ENCODE measurements around the gene ZNF276. TPM values are rescaled to one million over a fixed set of nuclear protein-coding genes. Genes with fewer than 3 reads are reported as not detected.
A peak's percentile ranks its signal among the peaks of the same experiment; 100 is the strongest.

ZNF276 gene
- total and polyA plus RNA-seq, 11 donors = 9.4 to 19.9 (median 12.7) TPM

DNA sequence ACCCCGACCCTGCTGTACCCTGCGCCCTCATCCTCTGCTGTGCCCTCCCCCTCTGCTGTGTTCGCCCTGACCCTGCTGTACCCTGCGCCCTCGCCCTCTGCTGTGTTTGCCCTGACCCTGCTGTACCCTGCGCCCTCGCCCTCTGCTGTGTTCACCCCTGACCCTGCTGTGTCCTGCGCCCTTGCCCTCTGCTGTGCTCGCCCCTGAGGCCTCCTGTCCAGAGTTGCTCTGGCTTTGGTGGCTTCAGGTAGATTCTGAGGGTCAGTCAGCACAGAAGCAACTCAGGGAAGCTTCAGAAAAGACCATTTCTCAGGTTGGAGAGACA, 11.5 kb downstream of the ZNF276 start:
- Histone ChIP-seq H3K4me3 (no peak overlapping the region), H3K36me3 (peaks cover 4 to 97% (median 93%) of the 10 kb centered on the region in 9 donors), H3K9me3 (no peaks in the 10 kb centered on the region), H3K4me1 (peaks cover 0 to 4% (median 0%) of the 10 kb centered on the region in 12 donors), H3K27me3 (no peaks in the 10 kb centered on the region), H3K27ac (no peak overlapping the region)
- intact Hi-C loops (cut with DNase I) = no loop called here
- 92 to 96% (median 96%) methylated on average over 9 of the region's 9 CpGs for WGBS, 4 donors
- TF ChIP-seq POLR2A (IDR thresholded peaks at IDR 0.05) = no peak
- TF ChIP-seq, protein P1, sequence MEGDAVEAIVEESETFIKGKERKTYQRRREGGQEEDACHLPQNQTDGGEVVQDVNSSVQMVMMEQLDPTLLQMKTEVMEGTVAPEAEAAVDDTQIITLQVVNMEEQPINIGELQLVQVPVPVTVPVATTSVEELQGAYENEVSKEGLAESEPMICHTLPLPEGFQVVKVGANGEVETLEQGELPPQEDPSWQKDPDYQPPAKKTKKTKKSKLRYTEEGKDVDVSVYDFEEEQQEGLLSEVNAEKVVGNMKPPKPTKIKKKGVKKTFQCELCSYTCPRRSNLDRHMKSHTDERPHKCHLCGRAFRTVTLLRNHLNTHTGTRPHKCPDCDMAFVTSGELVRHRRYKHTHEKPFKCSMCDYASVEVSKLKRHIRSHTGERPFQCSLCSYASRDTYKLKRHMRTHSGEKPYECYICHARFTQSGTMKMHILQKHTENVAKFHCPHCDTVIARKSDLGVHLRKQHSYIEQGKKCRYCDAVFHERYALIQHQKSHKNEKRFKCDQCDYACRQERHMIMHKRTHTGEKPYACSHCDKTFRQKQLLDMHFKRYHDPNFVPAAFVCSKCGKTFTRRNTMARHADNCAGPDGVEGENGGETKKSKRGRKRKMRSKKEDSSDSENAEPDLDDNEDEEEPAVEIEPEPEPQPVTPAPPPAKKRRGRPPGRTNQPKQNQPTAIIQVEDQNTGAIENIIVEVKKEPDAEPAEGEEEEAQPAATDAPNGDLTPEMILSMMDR (IDR thresholded peaks at IDR 0.05) = no peak
- DNase-seq (no peak), ATAC-seq (peak in 1 of 4 donors; percentile 6)

DNA sequence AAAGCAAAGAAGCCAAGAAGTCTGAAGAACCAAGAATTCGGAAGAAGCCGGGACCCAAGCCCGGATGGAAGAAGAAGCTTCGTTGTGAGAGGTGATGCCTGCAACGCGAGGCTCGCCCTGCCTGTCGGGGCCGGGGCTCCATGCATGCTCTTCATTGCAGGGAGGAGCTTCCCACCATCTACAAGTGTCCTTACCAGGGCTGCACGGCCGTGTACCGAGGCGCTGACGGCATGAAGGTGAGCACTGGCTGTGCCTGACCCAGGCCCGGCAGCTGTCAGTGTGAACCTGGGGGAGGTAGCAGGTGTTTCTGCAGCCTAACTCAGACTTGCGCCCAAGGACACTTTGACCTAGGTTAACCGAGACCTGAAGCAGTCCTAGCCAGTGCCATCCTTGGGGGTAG, 12.0 kb downstream of the ZNF276 start:
- DNase-seq = no peak
- H3K9me3 ChIP-seq = no peaks in the 10 kb centered on the region
- WGBS, 4 donors = 81 to 91% (median 86%) methylated on average over 12 to 17 of the region's 17 CpGs
- H3K36me3 ChIP-seq = peaks cover 4 to 97% (median 94%) of the 10 kb centered on the region in 9 donors
- ATAC-seq = no peak
- H3K27me3 ChIP-seq = no peaks in the 10 kb centered on the region
- TF ChIP-seq, protein P1 (IDR thresholded peaks at IDR 0.05) = no peak
- no peak for TF ChIP-seq POLR2A (IDR thresholded peaks at IDR 0.05)
- H3K4me1 ChIP-seq = peaks cover 0 to 4% (median 0%) of the 10 kb centered on the region in 12 donors
- H3K4me3 ChIP-seq = no peak overlapping the region
- intact Hi-C loops (cut with DNase I) = no loop called here
- H3K27ac ChIP-seq = no peak overlapping the region

DNA sequence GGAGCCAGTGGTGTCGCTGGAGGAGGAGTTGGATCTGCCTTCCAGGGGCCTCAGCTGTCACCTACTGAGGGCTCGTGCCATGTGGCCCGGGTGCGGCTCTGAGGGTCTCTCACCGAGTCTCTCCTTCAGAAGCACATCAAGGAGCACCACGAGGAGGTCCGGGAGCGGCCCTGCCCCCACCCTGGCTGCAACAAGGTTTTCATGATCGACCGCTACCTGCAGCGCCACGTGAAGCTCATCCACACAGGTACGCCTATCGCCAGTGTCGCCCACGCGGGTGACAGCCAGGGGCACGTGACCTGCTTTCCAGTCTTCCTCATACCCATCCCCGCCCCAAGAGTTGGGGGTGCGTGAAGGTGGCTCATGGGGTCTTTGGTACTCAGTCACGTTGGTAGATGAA, 12.5 kb downstream of the ZNF276 start:
- no peaks in the 10 kb centered on the region for H3K27me3 ChIP-seq
- H3K9me3 ChIP-seq = no peaks in the 10 kb centered on the region
- no peak for ATAC-seq
- no peak overlapping the region for H3K27ac ChIP-seq
- TF ChIP-seq, protein P1 (IDR thresholded peaks at IDR 0.05) = no peak
- no peak for TF ChIP-seq POLR2A (IDR thresholded peaks at IDR 0.05)
- H3K36me3 ChIP-seq = peaks cover 4 to 97% (median 96%) of the 10 kb centered on the region in 9 donors
- intact Hi-C loops (cut with DNase I) = no loop called here
- DNase-seq = no peak
- peaks cover 0 to 4% (median 0%) of the 10 kb centered on the region in 12 donors for H3K4me1 ChIP-seq
- no peak overlapping the region for H3K4me3 ChIP-seq
- 82 to 92% (median 91%) methylated on average over 13 to 21 of the region's 21 CpGs for WGBS, 4 donors

DNA sequence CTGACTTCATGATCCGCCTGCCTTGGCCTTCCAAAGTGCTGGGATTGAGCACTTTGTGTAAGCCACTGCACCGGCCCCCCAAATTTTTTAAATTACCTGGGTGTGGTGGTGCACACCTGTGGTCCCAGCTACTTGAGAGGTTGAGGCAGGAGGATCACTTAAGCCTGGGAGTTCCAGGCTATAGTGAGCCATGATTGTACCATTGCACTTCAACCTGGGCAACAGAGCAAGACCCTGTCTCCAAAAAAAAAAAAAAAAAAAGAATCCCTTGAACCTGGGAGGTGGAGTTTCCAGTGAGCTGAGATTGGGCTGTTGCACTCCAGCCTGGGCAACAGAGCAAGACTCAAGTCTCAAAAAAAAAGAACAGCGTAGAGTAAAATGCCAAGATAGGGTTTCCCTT, 15.2 kb downstream of the ZNF276 start:
- Histone ChIP-seq H3K27ac (no peak overlapping the region), H3K9me3 (no peaks in the 10 kb centered on the region), H3K4me3 (no peak overlapping the region), H3K36me3 (peaks cover 4 to 96% (median 92%) of the 10 kb centered on the region in 9 donors), H3K4me1 (no peaks in the 10 kb centered on the region), H3K27me3 (no peaks in the 10 kb centered on the region)
- DNase-seq = no peak
- WGBS, 4 donors = 92 to 98% (median 96%) methylated on average over 2 to 3 of the region's 3 CpGs
- intact Hi-C loops (cut with DNase I) = loop anchor here in 1 of 10 donors (2.0 kb wide), 1 partner anchor 14 kb away; no protein-coding TSS in a partner anchor
- TF ChIP-seq POLR2A (IDR thresholded peaks at IDR 0.05) = no peak
- TF ChIP-seq, protein P1 (IDR thresholded peaks at IDR 0.05) = no peak
- ATAC-seq = no peak

Measured in heart left ventricle (tissue), 16 donors.